Urinary bladder (tissue), 4 donors: ENCODE data around the gene CACNA1B. TPM values are rescaled to one million over a fixed set of nuclear protein-coding genes. Genes with fewer than 3 reads are reported as not detected.
"Not testable (repeated sequence)": the region's sequence is repeated elsewhere in the genome, so short reads cannot be mapped to it uniquely, and the experiment has no call there.

ENCODE experiments used
- DNase-seq: peaks from one replicate; pipeline ENCODE4 v3.0.0-alpha.2; 2015; ENCODE audit errors: extremely low spot score
- H3K27ac ChIP-seq: one replicate; pipeline ENCODE4 v1.5.1; 2013; ENCODE audit warnings: low read depth, mild to moderate bottlenecking, moderate library complexity
- H3K36me3 ChIP-seq: one replicate; pipeline ENCODE4 v1.6.1; 2013; ENCODE audit warnings: mild to moderate bottlenecking, moderate library complexity; ENCODE audit not compliant: insufficient read depth
- H3K4me1 ChIP-seq: one replicate; pipeline ENCODE4 v1.6.1; 2013; ENCODE audit warnings: mild to moderate bottlenecking, moderate library complexity; ENCODE audit not compliant: insufficient read depth
- H3K4me3 ChIP-seq: one replicate; pipeline ENCODE4 v1.5.1; 2013; ENCODE audit warnings: low read depth, low read length
- WGBS: extraction: QIAGEN DNeasy Blood & Tissue Kit; methylation state at CpG from one replicate; pipeline ENCODE4 v1.1.7; 2013; 5-methylcytosine and 5-hydroxymethylcytosine counted together
- polyA plus RNA-seq: library from polyadenylated mRNA; stranded (reverse); fragments of 200-250 nt; gene quantifications from one replicate; pipeline ENCODE4 v1.2.3, GENCODE V29; 2013
- total RNA-seq: library from RNA; depleted of rRNA; stranded (reverse); fragments of >200 nt; gene quantifications from one replicate; pipeline ENCODE4 v1.2.3, GENCODE V29; 2014
- donor health status: healthy with polysubstance abuse.
- donor health status: healthy.

CACNA1B gene
- total and polyA plus RNA-seq, 2 donors, result 0.14 to 0.63 TPM

- peaks cover 1% of the 10 kb centered on the region for H3K4me1 ChIP-seq
- DNase-seq, result no peak
- WGBS, result 84% methylated on average over 10 of the region's 10 CpGs
- no peak overlapping the region for H3K4me3 ChIP-seq
- H3K36me3 ChIP-seq, result no peaks in the 10 kb centered on the region
- H3K27ac ChIP-seq, result no peak overlapping the region
Measured at GRCh38 chr9:137875846-137876245, 1.7 kb upstream of the CACNA1B start.

GRCh38 chr9:137876269-137876668, 1.3 kb upstream of the CACNA1B start:
- Histone ChIP-seq H3K4me3 (no peak overlapping the region), H3K36me3 (no peaks in the 10 kb centered on the region), H3K27ac (no peak overlapping the region), H3K4me1 (peaks cover 1% of the 10 kb centered on the region)
- 83% methylated on average over 8 of the region's 8 CpGs for WGBS
- DNase-seq, result no peak

DNA sequence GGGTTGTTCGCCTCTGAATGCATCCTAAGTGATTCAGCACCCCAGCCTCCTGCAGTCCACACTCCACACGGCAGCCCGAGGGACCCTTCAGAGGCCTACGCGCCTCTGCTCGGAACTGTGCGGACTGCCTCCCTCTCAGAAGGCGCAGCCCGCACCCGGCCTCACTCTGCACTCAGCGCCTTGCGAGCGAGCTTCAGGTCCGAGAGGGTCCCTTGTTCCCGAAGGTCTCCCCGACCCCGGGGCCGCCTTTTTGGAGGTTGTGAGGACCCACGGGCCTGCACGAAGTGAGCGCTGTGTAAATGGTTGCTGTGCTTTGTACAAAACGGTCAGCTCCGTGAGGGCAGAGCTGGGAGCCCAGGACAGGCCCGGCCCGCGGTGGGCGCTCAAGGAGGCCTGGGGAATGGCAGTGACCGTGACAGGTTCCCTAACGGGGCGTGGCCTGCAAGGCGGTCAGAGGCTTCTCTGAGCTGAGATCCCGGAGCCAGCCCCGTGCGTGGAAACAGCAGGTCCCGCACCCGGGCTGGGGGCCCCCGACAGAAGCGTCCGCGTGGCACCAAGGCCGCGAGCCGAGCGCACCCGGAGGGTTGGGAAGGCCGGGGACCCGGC, 698 bp upstream of the CACNA1B start:
- no peaks in the 10 kb centered on the region for H3K36me3 ChIP-seq
- no peak overlapping the region for H3K27ac ChIP-seq
- 59% methylated on average over 47 of the region's 47 CpGs for whole genome bisulfite sequencing
- H3K4me1 ChIP-seq, result peaks cover 1% of the 10 kb centered on the region
- DNase-seq, result no peak
- no peak overlapping the region for H3K4me3 ChIP-seq

- H3K27ac ChIP-seq, result no peak overlapping the region
- H3K4me1 ChIP-seq, result peaks cover 1% of the 10 kb centered on the region
- no peak for DNase-seq
- 2% methylated on average over 101 of the region's 101 CpGs for WGBS
- peak overlapping the region; percentile 37 for H3K4me3 ChIP-seq
- no peaks in the 10 kb centered on the region for H3K36me3 ChIP-seq
Measured at GRCh38 chr9:137878146-137878941, 762 bp downstream of the CACNA1B start.

DNA sequence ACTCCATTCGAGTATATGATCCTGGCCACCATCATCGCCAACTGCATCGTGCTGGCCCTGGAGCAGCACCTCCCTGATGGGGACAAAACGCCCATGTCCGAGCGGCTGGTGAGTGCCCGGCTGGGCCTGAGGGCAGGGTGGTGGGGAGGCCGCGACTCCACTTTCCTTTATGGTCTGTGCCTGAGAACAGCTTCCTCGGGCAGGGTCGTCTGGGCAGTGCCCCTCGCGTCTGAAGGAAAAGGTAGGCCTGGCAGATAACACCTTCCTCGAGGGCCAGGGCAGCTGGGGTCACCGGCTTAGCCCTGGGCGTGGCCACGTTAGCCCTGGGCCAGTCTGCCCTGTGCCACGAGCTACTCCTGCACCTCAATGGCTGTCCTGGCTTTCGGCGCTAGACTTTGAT, 1.5 kb downstream of the CACNA1B start:
- no peak overlapping the region for H3K4me3 ChIP-seq
- no peak overlapping the region for H3K27ac ChIP-seq
- 82% methylated on average over 20 of the region's 20 CpGs for WGBS
- no peaks in the 10 kb centered on the region for H3K36me3 ChIP-seq
- H3K4me1 ChIP-seq, result peaks cover 1% of the 10 kb centered on the region
- no peak for DNase-seq

DNA sequence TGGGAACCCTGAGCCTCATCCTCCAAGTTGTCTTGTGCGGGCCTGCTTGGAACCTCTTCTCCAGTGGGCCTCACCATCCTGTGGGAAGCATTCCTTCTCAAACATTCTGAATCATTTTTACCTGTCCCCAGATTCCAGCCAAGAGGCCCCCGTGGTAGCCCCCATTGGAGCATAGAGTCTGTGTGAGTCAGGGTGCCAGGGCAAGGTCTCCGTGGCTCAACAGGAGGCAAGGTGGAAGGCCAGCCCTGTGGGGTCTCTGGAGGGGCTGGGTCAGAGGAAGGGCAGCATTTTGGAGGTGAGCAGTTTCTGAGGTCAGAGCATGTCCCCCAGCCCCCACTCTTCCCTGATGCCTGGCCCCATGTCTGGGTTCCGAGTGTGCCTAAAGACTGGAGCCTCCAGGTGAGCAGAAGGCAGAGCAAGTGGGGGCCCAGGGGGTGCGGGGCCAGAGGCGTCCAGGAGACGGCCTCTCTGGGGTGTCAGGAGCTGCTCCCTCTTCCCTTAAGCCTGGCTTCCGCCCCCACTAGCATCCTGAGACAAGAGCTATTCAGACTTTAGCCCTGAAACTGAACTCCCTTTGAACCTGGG, 2.1 kb downstream of the CACNA1B start:
- Histone ChIP-seq H3K36me3 (no peaks in the 10 kb centered on the region), H3K27ac (no peak overlapping the region), H3K4me3 (no peak overlapping the region), H3K4me1 (peaks cover 1% of the 10 kb centered on the region)
- 88% methylated on average over 8 of the region's 8 CpGs for WGBS
- DNase-seq, result no peak

GRCh38 chr9:137880160-137880975, 2.8 kb downstream of the CACNA1B start:
- Histone ChIP-seq H3K36me3 (no peaks in the 10 kb centered on the region), H3K4me3 (no peak overlapping the region), H3K27ac (no peak overlapping the region), H3K4me1 (peaks cover 1% of the 10 kb centered on the region)
- no peak for DNase-seq
- WGBS, result 79% methylated on average over 16 of the region's 16 CpGs

- Histone ChIP-seq H3K4me3 (no peak overlapping the region), H3K4me1 (peaks cover 1% of the 10 kb centered on the region), H3K27ac (no peak overlapping the region), H3K36me3 (no peaks in the 10 kb centered on the region)
- WGBS, result 78% methylated on average over 10 of the region's 10 CpGs
- DNase-seq, result no peak
Measured at GRCh38 chr9:137880976-137881530, 3.5 kb downstream of the CACNA1B start.

- Histone ChIP-seq H3K4me1 (peaks cover 1% of the 10 kb centered on the region), H3K27ac (no peak overlapping the region), H3K4me3 (no peak overlapping the region), H3K36me3 (no peaks in the 10 kb centered on the region)
- WGBS, result 68% methylated on average over 19 of the region's 19 CpGs
- DNase-seq, result no peak
Measured at GRCh38 chr9:137881591-137882505, 4.3 kb downstream of the CACNA1B start.

- peaks cover 1% of the 10 kb centered on the region for H3K4me1 ChIP-seq
- DNase-seq, result no peak
- 89% methylated on average over 10 of the region's 10 CpGs for whole genome bisulfite sequencing
Measured at GRCh38 chr9:137882506-137882821, 4.9 kb downstream of the CACNA1B start.

GRCh38 chr9:137883977-137884376, 6.4 kb downstream of the CACNA1B start:
- DNase-seq, result not testable (repeated sequence)
- WGBS, result 74% methylated on average over 2 of the region's 6 CpGs

More at GRCh38 chr9:137882506-137882821, 4.9 kb downstream of the CACNA1B start:
- Histone ChIP-seq H3K36me3 (no peaks in the 10 kb centered on the region), H3K4me3 (no peak overlapping the region), H3K27ac (no peak overlapping the region)

DNA sequence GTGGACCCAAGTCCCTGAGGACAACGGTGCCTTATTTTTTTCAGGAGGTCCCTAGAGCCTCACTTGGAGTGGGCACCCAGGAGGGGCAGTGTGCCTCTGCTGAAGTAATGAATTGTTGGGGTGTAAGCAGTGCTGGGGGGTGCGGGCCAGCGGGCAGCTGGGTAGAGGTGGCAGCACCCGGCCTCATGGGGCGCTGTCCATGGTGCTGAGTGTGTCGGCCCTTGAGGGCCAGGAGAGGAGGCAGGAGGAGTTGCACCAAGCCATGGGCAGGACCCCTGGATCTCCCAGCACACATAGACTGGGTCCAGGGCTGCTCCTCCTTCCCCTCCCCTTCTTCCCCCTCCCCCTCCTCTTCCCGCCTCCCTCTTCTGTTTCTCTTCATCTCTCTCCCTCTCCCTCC, 7.0 kb downstream of the CACNA1B start:
- not testable (repeated sequence) for DNase-seq, H3K36me3 ChIP-seq, H3K4me1 ChIP-seq, H3K4me3 ChIP-seq, H3K27ac ChIP-seq
- 27% methylated on average over 6 of the region's 7 CpGs for WGBS

More at GRCh38 chr9:137883977-137884376, 6.4 kb downstream of the CACNA1B start:
- H3K4me1 ChIP-seq, H3K4me3 ChIP-seq, H3K27ac ChIP-seq, H3K36me3 ChIP-seq: not testable (repeated sequence)
